IMR-90 (cell line): ENCODE data around the gene DOCK4. TPM values are rescaled to one million over a fixed set of nuclear protein-coding genes. Genes with fewer than 3 reads are reported as not detected.
A peak's percentile ranks its signal among the peaks of the same experiment; 100 is the strongest.

ENCODE experiments used
- ATAC-seq: fragments of 200-7000 bp; cut with Tn5 transposase; 2 replicates; pipeline ENCODE4 v1.9.1; 2020; ENCODE audit warnings: low read depth, mild to moderate bottlenecking, moderate library complexity
- BruUV-seq: library from RNA; stranded (reverse); fragments of 400-500 nt; replicated peaks from 2 replicates; lab custom pipeline; 2021; lab: Mats Ljungman, UMichigan
- CTCF ChIA-PET: fragments of 300-600 bp; formaldehyde crosslinking; extraction: SDS; loops from one replicate; lab custom pipeline; 2021; ENCODE audit warnings: antibody characterized with exemption; lab: Yijun Ruan, JAX
- POLR2A ChIA-PET: fragments of 300-600 bp; sonication (Branson Sonifier 250); formaldehyde crosslinking; loops from one replicate; lab custom pipeline; 2022; ENCODE audit warnings: antibody characterized with exemption; ENCODE audit not compliant: unreplicated experiment; lab: Charles Lee
- DNase-seq: peaks from one replicate; pipeline ENCODE4 v3.0.0; 2013
- H2AFZ ChIP-seq: replicated peaks from 2 replicates; pipeline ENCODE3; 2013; ENCODE audit warnings: low read length, mild to moderate bottlenecking; ENCODE audit not compliant: poor library complexity
- H2AK5ac ChIP-seq: 2 replicates; pipeline ENCODE4 v1.6.1; 2013; ENCODE audit warnings: low read depth, low read length, inconsistent platforms
- H2AK9ac ChIP-seq: replicated peaks from 2 replicates; pipeline ENCODE3; 2013; ENCODE audit warnings: mild to moderate bottlenecking, low read depth, low read length, moderate library complexity; ENCODE audit not compliant: poor library complexity
- H2BK120ac ChIP-seq: 2 replicates; pipeline ENCODE4 v1.6.1; 2013; ENCODE audit warnings: low read depth, low read length, inconsistent platforms
- H2BK15ac ChIP-seq: 3 replicates; pipeline ENCODE4 v1.6.1; 2013; ENCODE audit warnings: low read depth, low read length, inconsistent platforms
- H2BK20ac ChIP-seq: 2 replicates; pipeline ENCODE4 v1.6.1; 2013; ENCODE audit warnings: low read depth, mild to moderate bottlenecking, inconsistent platforms, low read length, moderate library complexity
- H2BK5ac ChIP-seq: 2 replicates; pipeline ENCODE4 v1.6.1; 2013; ENCODE audit warnings: mild to moderate bottlenecking, low read depth, low read length, inconsistent platforms; ENCODE audit not compliant: poor library complexity, severe bottlenecking
- H3K14ac ChIP-seq: replicated peaks from 2 replicates; pipeline ENCODE4 v1.6.1; 2013; ENCODE audit warnings: low read depth, low read length, inconsistent platforms
- H3K18ac ChIP-seq: 2 replicates; pipeline ENCODE4 v1.6.1; 2013; ENCODE audit warnings: low read depth, low read length, control low read depth
- H3K23ac ChIP-seq: 2 replicates; pipeline ENCODE4 v1.6.1; 2013; ENCODE audit warnings: low read depth, low read length, inconsistent platforms
- H3K27ac ChIP-seq: 2 replicates; pipeline ENCODE4 v1.5.1; 2013; ENCODE audit warnings: mild to moderate bottlenecking, control low read depth, low read length; ENCODE audit not compliant: insufficient read depth
- H3K27me3 ChIP-seq: 2 replicates; pipeline ENCODE4 v1.6.1; 2013; ENCODE audit warnings: low read length; ENCODE audit not compliant: control insufficient read depth, insufficient read depth
- H3K36me3 ChIP-seq: 2 replicates; pipeline ENCODE4 v1.6.1; 2013; ENCODE audit warnings: low read length, mixed read lengths; ENCODE audit not compliant: control insufficient read depth, insufficient read depth
- H3K4ac ChIP-seq: 2 replicates; pipeline ENCODE4 v1.6.1; 2013; ENCODE audit warnings: low read depth, low read length, inconsistent platforms
- H3K4me1 ChIP-seq: 2 replicates; pipeline ENCODE4 v1.6.1; 2013; ENCODE audit warnings: low read length, mixed read lengths; ENCODE audit not compliant: control insufficient read depth, insufficient read depth
- H3K4me2 ChIP-seq: 2 replicates; pipeline ENCODE4 v1.6.1; 2013; ENCODE audit warnings: low read depth, mild to moderate bottlenecking, control low read depth, low read length, moderate library complexity
- H3K4me3 ChIP-seq: 2 replicates; pipeline ENCODE4 v1.5.1; 2013; ENCODE audit warnings: low read depth, mild to moderate bottlenecking, control low read depth, low read length, moderate library complexity; ENCODE audit not compliant: insufficient read depth
- H3K56ac ChIP-seq: 2 replicates; pipeline ENCODE4 v1.6.1; 2013; ENCODE audit warnings: low read length, inconsistent platforms; ENCODE audit not compliant: insufficient read depth; ENCODE audit errors: extremely low read depth
- H3K79me1 ChIP-seq, 2 experiments: 2 replicates each; pipeline ENCODE4 v1.6.1; 2013; ENCODE audit warnings: low read length in 2 of 2, inconsistent platforms in 1 of 2, low read depth in 1 of 2
- H3K9ac ChIP-seq: 2 replicates; pipeline ENCODE4 v1.6.1; 2013; ENCODE audit warnings: low read depth, low read length, control low read depth
- H3K9me1 ChIP-seq: 2 replicates; pipeline ENCODE4 v1.6.1; 2013; ENCODE audit warnings: low read length, inconsistent platforms; ENCODE audit not compliant: insufficient read depth
- H3K9me3 ChIP-seq: 2 replicates; pipeline ENCODE4 v1.6.1; 2013; ENCODE audit warnings: low read length; ENCODE audit not compliant: control insufficient read depth, insufficient read depth
- H4K20me1 ChIP-seq: 2 replicates; pipeline ENCODE4 v1.6.1; 2013; ENCODE audit warnings: low read length, inconsistent platforms; ENCODE audit not compliant: insufficient read depth
- H4K5ac ChIP-seq: 2 replicates; pipeline ENCODE4 v1.6.1; 2013; ENCODE audit warnings: mild to moderate bottlenecking, low read depth, low read length, control low read depth
- H4K8ac ChIP-seq, 2 experiments: 2 replicates each; pipeline ENCODE4 v1.6.1; 2013; ENCODE audit warnings: low read depth in 2 of 2, low read length in 2 of 2, control low read depth in 1 of 2, inconsistent platforms in 1 of 2
- H4K91ac ChIP-seq: 2 replicates; pipeline ENCODE4 v1.6.1; 2013; ENCODE audit warnings: low read depth, low read length, inconsistent platforms; ENCODE audit not compliant: insufficient read depth
- POLR2A ChIP-seq: IDR thresholded peaks from 2 replicates; pipeline ENCODE4 v1.6.1; 2012; ENCODE audit warnings: mild to moderate bottlenecking, low read depth, low read length
- RAD21 ChIP-seq: IDR thresholded peaks from 2 replicates; pipeline ENCODE4 v1.6.1; 2012; ENCODE audit warnings: low read length, improper control_type of control experiment
- RCOR1 ChIP-seq: IDR thresholded peaks from 2 replicates; pipeline ENCODE4 v1.6.1; 2012; ENCODE audit warnings: mild to moderate bottlenecking, low read length, improper control_type of control experiment; ENCODE audit not compliant: insufficient replicate concordance
- WGBS, 2 experiments: methylation state at CpG; one replicate each; pipeline versions ENCODE4 v1.1.5 to v1.1.7; 2013; ENCODE audit warnings: missing lambda C conversion rate in 2 of 2; ENCODE audit not compliant: insufficient read length in 1 of 2; ENCODE audit errors: extremely low coverage in 2 of 2; 5-methylcytosine and 5-hydroxymethylcytosine counted together
- dilution Hi-C: fragments of 300-500 bp; cut with HindIII; formaldehyde crosslinking; loops from one replicate; pipeline ENCODE4 v1.14.3; 2018; ENCODE audit warnings: low sequenced_read_pairs; ENCODE audit not compliant: unreplicated experiment
- in situ Hi-C: fragments of 300-500 bp; cut with MboI; formaldehyde crosslinking; loops from 3 replicates; pipeline ENCODE4 v1.14.3; 2019; ENCODE audit warnings: low sequenced_read_pairs, inconsistent platforms, mixed read lengths
- intact Hi-C: fragments of 100-400 bp; cut with micrococcal nuclease; formaldehyde crosslinking; loops from 2 replicates; pipeline ENCODE4 v1.10.0; 2022
- polyA plus RNA-seq, 3 experiments: library from polyadenylated mRNA; depleted of rRNA; stranded (reverse); fragments of >200 nt; gene quantifications; 2 replicates each; pipeline ENCODE4 v1.2.3, GENCODE V29; 2012; ENCODE audit warnings: low replicate concordance in 1 of 3
- total RNA-seq: library from RNA; depleted of rRNA; stranded (reverse); fragments of >200 nt; gene quantifications from 2 replicates; pipeline ENCODE4 v1.2.3, GENCODE V29; 2012

Gene DOCK4
- total and polyA plus RNA-seq, 2 of the 4 experiments (the other 2 are of a cell fraction) = 4.4 to 12.2 TPM

DNA sequence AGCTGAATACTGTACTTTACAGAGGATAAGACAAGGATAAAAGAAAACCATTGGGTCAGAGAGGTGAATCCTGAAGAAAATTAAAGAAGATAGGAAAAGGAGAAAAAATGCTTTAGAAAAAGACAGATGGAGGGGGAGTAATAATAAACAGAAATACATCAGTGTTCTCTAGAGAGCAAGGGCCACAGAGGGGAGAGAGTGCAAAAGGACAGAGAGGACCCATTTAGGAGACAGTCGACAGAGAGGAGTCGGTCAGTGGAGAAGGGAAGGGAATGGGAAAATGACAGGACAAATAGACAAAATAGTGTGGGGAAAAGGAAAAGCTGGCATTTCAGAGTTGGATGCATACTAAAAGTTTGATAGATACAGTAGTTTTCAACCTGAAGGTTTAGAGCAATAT is 287.0 kb downstream of the DOCK4 start:
- H3K9me3 ChIP-seq = no peaks in the 10 kb centered on the region
- no peak overlapping the region; the same call in 1 of the 2 replicates for H3K4me2 ChIP-seq

More for the DNA sequence above, 287.0 kb downstream of the DOCK4 start:
- no peak overlapping the region for H2BK20ac ChIP-seq
- H3K4me3 ChIP-seq = no peak overlapping the region
- ChIA-PET CTCF (interaction anchor here (0.6 kb wide), 1 partner anchor 16 kb away, joined by 7 read pairs; no protein-coding TSS in a partner anchor), POLR2A (no interaction called here)
- dilution Hi-C loops = no loop called here
- no peak overlapping the region for H2BK5ac ChIP-seq
- ATAC-seq = no peak
- H3K9me1 ChIP-seq = no peaks in the 10 kb centered on the region; the same call in 1 of the 2 replicates
- in situ Hi-C loops = no loop called here
- H3K56ac ChIP-seq = no peak overlapping the region
- TF ChIP-seq POLR2A (no peak), RAD21 (no peak), RCOR1 (no peak)
- no peak for DNase-seq
- H3K18ac ChIP-seq = no peak overlapping the region
- no peak overlapping the region for H2BK120ac ChIP-seq
- H4K5ac ChIP-seq = no peak overlapping the region
- H3K36me3 ChIP-seq = no peaks in the 10 kb centered on the region
- no peak overlapping the region; the same call in 1 of the 2 replicates for H2AK5ac ChIP-seq
- no peak overlapping the region for H4K91ac ChIP-seq
- 100% methylated on average over 2 of the region's 2 CpGs; no CpG with 5 or more reads in 1 of the 2 experiments for WGBS, 2 experiments
- no peaks in the 10 kb centered on the region; the same call in 1 of the 2 replicates for H3K4me1 ChIP-seq
- no peak overlapping the region for H3K23ac ChIP-seq
- H2AK9ac ChIP-seq = no peak overlapping the region
- no peak overlapping the region for H2BK15ac ChIP-seq
- no peak overlapping the region for H3K9ac ChIP-seq
- intact Hi-C loops = no loop called here
- no peaks in the 10 kb centered on the region; the same call in 1 of the 2 replicates for H3K27me3 ChIP-seq
- H3K14ac ChIP-seq = no peak overlapping the region
- no peaks in the 10 kb centered on the region for H4K20me1 ChIP-seq
- BruUV-seq = no TSS peak
- H3K79me1 ChIP-seq = no peaks in the 10 kb centered on the region
- peak overlapping the region; percentile 36; the same call in 1 of the 2 replicates for H3K4ac ChIP-seq
- H4K8ac ChIP-seq = no peak overlapping the region
- H2AFZ ChIP-seq = no peak overlapping the region
- no peak overlapping the region for H3K27ac ChIP-seq
